NCI-H226 (cell line): Measurements from ENCODE around the gene DNAJC8.

Source experiments
- DNase-seq: peaks from one replicate; pipeline ENCODE4 v3.0.0-alpha.2; 2015

DNAJC8 gene

DNA sequence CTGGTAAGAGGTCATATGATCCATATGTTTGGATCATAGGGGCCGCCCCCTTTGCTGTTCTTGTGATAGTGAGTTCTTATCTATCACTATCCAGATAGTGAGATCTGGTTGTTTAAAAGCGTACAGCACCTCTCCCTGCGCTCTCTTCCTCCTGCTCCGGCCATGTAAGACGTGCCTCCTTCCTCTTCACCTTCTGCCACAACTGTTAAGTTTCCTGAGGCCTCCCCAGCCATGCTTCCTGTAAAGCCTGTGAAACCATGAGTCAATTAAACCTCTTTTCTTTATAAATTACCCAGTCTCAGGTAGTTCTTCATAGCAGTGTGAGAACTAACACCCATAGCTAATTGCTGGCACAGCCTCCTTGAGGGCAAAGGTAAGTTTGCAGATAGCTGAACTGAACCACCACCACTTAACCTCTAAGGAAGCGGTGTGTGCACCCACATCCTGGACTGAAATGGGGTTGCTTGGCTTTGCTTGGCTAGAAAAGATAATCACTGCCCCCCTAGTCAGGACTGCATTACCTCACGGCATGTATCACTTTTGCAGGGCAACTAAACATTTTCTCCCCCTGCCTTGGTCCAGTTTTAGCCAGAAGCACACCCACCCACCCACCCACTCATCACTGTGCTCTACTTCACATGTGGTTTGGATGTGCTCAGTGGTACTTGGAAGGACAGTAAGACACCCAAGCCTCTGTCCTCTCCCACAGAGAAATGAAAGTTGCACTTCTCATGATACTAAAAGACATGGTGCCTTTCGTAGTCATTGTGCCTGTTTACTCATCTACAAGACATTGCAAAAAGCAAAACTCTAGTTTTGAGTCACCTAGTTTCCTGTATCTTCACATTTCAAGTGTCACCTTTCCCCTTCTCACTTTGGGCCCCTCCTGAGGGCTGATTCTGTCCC, 33.2 kb downstream of the DNAJC8 start:
- DNase-seq, result no peak

DNA sequence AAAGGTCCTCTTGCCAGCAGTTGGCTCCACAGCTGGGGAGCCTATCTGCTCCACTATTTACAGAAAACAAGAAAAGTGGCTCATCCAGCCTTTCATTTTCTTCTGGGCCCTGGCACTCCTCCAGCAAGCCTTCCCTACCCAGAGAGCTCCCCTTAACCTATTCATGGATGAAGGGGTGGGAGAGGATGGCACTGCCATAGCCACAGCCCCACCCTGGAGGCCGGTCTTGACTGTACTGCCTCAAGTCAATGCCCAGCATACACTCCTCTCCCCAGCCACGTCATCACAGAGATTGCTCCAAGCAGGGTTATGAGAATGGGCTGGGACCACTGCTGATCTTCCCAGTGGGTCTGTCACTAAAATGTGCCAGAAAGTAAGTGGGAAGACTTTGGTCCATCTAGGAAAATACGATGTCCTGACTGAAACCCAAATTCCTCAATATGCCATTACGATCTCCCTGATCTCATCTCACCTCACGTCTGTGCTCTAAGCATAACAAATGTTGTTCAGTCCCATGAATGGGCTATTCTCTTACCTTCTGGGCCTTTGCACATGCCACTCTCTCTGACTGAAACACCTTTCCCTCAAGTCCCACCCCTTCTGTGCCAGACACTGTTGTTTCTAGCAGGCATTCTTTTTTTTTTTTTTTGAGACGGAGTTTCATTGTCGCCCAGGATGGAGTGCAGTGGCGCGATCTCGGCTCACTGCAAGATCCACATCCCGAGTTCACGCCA, 35.0 kb downstream of the DNAJC8 start:
- DNase-seq, result no peak

DNA sequence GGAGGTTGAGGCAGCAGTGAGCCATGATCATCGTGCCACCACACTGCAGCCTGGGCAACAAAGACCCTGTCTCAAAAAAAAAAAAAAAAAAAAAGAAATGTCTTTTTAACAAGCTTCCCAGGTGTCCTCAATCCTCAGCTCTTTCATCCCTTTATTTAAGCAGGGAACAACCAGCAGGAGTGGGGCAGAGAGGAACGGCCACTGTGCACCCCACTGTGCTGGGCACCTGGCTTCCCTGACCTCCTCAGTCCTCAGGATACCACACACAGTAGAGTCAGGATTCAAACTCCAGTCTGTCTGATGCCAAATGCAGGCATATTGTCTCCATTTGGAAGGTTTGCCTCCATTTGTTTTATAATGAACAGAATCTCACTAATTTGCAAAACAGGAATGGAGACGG, 36.5 kb downstream of the DNAJC8 start:
- DNase-seq, result no peak

DNA sequence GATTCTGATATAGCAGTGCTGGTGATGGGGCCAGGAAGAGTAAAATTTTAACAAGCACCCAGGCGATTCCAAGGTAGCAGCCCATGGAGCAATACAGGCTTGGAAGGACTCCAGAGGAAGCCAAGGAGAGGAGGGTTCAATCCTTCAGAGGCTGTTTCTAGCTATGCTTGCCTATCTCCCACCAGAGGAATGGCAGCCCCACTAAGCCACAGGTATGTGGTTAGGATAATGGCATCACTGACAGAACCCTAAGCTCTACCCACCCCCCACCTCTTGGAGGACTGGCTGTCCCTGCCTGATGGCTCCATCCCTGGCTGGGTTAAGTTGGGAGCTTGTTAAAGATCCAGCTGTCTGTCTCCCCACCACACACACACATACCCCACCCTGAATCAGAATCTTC, 37.0 kb downstream of the DNAJC8 start:
- DNase-seq, result peak; percentile 51

DNA sequence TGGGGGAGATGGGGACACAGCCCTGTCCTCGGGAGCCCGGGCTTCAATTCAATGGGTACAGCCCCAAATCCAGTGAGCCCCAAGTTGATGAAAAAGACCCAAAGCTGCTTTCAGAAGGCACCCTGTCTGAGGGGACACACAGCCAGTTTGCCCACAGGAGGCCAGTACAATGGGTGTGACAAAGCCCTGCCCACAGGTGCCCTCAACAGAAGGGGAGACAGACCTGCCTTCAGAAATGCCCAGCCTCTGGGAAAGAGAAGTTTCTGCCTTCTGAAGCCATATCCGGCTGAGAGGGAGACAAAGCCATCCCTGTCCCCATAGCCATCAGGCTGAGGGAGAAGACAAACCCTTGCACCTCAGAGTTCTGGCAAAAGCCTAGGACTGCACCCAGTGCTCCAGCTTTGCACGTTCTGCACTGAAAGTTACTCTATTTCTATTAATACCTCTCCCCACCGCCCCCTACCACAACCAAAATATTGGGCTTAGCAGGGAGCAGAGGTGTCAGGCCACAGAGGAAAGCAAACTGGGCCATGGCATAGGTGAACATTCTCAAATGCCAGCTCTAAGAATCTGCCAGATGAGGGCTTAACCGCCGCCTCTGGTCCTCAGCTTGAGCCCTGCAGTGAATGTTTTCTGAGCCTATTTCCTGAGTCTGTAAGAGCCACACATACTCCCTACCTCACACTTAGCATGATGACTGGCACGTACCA, 38.3 kb downstream of the DNAJC8 start:
- DNase-seq, result no peak

DNA sequence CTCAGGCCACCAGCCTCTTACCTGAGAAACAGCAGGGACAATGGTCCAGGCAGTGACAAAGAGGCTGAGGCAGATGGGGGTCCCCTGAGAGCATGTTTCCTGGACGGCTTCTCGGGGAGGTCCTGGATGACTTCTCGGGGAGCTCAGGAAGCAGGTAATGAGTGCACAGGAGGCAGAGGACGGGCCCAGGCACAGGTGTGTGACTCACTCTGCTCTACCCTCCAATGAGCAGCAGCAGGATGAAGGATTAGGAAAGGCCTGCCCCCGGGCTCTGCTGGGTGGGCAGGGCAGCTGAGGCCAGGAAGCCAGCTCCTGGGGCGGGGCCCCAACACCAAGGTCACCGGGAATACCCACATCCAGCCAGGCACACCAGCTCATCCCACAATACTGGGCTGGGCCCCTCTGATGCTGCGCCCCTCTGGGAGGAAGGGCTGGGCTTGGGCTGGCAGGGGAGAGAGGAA, 39.1 kb downstream of the DNAJC8 start:
- peak; percentile 60 for DNase-seq

DNA sequence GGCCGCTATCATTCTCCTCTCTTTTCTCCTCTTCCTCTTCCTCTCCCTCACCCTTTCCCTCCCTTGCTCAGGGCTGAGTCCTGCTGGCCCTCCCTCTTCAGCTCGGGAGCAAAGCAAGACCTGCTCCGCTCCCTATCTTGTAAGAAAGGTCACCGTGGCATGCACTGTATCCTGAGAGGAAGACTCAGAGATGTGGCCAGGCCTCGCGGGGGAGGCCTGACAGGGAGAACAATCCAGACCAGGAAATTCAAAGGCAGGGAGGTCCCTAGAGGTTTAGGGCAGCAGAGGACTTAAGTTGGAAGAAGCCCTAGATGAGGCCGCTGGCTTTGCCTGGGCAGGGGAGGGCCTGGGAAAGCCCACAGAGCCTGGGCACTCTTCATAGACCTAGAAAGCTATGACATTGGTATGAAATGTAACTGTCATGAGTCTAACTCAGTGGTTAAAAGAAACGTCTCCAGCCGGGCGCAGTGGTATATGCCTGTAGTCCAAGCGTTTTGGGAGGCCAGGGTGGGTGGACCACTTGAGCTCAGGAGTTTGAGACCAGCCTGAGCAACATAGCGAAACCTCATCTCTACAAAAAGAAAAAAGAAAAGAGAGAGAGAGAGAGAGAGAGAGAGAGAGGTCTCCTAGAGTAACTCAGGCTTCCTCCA, 41.7 kb downstream of the DNAJC8 start:
- DNase-seq, result no peak

DNA sequence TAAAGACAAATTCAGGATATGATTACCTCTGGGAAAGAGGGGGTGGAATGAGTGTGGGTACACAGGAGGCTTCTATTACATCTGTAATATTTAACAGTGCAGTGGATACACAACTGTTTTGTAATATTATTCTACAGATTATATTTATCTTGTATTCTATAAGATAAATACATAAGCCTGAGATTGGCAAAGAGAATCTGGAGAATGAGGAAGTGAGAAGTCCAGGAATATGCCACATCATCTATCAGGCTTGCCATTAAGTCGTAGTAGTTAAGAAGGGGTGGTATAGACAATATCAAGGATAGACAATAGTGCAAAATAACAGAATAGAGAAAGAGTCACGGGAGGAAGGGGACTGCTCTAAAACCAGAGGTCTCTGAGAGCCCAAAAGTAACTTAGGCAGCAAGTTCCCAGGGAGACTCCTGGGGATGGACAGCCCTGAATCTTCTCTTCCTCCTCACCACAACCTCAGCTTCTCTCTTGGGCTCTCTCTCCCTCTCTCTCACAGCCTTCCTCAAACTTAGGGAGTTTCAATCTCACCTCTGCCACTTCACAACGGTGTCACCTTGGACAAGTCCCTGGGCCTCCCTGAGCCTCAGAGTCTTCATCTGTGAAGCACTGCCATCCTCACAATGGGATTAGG, 42.4 kb downstream of the DNAJC8 start:
- no peak for DNase-seq

DNA sequence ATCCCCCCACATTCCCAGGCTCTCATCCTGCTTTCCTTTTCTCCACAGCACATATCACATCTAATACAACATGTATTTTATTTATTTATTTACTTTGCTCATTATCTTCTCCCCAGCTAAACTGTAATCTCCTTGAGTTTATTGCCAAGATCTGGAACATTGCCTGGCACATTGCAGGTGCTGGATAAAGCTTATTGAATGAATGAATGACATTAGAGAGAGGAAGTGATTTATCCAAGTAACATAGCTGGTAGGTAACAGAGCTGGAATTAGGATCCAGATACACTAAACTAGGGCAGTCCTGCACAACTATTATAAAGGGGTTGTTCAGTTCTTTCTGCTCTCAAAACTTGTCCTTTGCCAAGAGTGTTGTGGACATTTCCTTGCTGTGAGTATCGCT, 47.8 kb downstream of the DNAJC8 start:
- no peak for DNase-seq

DNA sequence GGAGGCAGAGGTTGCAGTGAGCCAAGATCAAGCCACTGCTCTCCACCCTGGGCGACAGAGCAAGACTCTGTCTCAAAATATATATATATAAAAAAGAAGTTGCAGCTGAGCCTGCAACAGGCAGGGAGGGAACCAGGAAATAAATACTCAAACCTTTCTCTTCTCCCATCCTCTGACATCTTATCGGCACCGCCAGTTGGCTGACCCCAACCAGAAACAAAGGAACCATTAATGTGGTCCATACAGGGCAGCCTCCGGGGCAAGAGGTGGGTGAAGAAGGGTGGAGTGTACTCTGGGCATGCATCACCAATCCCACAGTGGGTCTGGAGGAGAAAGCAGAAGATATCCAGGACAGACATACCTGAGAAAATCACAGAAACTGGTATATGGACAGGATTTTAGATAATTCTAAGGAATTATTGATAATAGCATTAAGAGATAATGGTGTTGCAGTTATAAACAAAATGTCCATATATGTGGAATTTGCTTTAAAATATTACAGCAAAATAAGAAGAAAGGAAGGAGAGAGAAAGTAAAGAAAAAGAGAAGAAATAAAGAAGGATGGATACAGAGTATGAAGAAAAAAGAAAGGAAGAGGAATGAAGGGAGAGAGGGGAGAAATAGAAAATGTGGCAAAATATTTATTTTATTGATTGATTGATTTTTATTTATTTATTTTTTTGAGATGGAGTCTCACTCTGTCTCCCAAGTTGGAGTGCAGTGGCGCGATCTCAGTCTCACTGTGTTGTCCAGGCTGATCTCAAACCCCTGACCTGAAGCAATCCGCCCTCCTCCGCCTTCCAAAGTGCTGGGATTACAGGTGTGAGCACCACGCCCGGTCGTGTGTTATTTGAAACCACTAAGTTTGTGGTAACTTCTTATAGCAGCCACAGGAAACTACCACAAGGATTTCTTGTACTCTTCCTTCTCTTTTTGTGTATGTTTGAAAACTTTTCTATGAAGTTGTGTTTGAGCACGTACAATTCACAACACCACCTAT, 52.2 kb downstream of the DNAJC8 start:
- no peak for DNase-seq

DNA sequence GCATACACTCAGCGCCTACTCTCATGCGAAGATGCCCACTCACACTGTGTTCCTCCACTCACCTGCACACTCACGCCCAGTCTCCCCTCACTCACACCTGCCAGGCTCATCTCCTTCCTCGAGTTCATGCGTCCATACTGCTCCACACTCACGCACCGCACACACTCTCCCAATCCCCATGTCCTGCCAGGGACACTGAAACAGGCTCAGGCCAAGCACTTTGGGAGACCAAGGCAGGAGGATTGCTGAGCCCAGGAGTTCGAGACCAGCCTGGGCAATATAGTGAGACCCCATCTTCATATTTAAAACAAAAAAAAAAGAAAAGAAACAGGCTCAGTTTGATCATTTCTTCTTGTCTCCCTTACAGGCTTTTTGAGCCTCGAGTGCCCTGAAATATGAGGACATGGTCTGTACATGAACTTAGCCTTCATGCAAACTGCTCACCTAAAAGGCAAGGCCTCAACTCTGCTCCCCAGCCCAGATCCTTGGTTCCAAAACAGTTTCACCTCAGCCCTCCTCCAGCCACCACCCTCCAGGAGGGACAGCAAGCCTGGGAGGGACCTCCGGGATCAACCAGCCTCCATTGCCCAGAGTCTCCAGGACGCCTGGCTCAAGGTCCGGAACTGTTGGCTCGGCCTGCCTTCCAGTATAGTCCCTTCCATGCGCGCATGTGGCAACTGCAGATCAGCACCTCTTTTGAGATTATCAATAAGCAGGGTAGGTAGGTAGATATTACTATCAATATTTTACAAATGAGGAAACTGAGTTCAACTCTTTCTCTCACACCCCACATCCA, 53.9 kb downstream of the DNAJC8 start:
- DNase-seq, result no peak

DNA sequence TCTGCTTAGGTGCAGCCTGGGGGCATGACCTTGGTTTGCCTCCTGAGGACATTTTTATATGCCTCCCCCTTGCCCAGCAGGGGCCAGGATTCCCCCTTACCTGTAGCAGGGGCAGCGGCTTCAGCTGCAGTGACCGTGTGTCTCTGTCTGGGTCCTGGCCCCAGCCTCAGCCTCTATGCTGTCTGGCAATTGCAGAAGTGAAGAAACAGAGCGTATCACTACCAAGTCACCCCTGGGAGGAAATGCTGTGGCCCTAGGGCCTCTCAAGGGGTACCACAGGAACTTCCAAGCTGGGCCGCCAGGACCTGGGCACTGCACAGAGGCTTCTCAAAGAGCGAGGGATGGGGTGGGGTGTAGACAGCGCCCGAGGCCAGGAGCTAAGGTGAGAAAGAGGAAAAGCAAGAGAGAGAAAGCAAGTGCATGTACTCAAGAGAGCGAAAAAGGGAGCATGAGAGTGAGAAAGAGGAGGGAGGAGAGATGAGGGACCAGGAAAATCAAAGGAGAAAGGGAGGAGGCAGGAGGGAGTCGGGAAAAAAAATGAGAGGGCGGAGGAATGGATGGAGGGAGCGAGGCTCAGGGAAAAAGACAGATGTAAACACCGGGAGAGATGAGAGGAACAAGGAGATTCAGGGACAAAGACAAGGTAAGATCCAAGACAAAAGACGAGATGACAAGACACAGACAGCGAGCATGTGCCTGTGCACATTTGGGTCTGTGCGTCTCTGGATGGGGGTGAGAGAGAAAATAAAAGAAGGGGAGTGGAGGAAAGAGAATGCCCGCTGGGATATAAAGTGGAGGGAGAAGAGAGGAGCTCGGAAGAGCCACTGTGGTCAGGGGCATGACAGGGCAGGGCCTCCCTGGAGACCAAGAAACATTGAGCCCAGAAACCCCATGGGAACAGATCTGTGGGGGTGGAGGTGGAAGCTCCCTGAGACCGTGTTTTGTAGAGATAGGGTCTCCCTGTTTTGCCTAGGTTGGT, 56.0 kb downstream of the DNAJC8 start, which contains the start of gene PTAFR:
TSS of gene PTAFR (minus strand) at position 199 of the 979 bp plus-strand sequence. CDS start 25,669 bp downstream, outside the sequence.
- DNase-seq, result no peak

DNA sequence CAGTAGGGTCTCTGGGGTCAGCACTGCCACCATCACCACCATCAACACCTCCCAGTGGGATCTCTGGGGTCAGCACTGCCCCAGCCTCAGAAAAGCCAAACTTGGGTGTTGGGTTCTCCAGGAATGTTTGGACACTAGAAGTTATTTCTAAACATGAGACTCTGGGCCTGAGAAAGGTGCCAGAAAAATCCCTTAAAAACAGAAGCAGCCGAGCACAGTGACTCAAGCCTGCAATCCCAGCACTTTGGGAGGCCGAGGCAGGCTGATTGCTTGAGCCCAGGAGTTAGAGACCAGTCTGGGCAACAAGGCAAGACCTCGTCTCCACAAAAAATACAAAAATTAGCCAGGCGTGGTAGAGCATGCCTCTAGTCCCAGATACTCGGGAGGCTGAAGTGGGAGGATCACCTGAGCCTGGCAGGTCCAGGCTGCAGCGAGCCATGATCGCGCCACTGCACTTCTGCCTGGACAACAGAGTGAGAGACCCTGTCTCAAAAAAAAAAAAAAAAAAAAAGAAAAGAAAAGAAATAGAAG, 56.8 kb downstream of the DNAJC8 start:
- DNase-seq, result no peak

DNA sequence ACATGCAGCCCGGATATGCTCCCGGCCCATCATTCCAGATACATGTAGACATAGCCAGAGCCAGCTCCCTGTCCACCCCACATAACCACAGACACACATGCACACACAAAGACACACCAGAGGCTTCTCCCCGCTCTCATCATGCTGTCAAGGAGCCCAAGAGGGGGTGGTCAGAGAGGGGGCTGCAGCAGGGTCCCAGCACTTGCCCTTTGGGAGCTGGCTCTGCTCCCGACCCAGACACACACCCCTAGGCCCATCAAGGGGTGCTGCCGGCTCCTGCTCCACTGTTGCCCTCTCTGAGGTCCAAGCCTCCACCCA, 58.9 kb downstream of the DNAJC8 start:
- DNase-seq, result no peak

DNA sequence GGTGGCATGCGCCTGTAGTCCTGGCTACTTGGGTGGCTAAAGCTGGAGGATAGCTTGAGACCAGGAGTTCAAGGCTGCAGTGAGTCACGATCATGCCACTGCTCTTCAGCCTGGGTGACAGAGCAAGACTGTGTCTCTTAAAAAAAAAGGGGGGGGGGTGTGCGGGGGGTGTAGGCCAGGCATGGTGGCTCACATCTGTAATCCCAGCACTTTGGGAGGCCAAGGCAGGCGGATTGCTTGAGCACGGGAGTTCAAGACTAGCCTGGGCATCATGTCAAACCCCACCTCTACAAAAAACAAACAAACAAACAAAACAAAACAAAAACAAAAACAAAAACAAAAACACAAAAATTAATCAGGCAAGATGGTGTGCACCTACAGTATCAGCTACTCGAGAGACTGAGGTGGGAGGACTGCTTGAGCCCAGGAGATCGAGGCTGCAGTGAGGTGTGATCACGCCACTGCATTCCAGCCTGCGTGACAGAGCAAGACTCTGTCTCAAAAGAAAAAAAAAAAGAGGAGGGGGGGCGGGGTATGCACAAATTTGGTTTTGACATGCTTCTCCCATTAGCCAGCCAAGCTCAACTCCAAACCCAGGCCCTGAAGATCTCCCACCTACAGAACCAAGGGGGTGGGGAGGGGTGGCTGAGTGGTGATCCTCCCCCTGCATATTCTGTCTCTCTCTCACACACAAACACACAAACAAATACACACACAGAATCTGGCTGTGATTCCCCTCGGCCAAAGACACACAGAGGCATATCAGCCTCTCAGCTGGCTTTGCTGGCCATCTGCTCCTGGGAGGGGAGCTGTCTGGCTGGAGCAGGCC, 59.5 kb downstream of the DNAJC8 start:
- no peak for DNase-seq

DNA sequence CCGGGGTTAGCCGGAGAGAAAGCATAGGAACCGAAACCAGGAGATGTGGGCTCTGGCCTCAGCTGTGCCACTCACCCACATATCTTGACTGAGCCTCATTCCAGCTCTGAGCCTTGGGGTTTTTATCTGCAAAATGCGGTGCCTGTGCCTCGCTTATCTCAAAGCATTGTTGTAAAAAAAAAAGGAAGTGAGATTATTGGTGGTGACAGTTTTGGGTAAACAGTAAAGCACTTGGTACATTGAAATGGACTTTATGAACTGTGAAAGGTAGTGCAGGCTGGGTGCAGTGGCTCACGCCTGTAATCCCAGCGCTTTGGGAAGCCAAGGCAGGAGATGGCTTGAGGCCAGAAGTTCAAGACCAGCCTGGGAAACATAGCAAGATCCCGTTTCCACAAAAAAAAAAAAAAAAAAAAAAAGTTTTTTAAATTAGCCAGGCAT, 60.1 kb downstream of the DNAJC8 start:
- no peak for DNase-seq

DNA sequence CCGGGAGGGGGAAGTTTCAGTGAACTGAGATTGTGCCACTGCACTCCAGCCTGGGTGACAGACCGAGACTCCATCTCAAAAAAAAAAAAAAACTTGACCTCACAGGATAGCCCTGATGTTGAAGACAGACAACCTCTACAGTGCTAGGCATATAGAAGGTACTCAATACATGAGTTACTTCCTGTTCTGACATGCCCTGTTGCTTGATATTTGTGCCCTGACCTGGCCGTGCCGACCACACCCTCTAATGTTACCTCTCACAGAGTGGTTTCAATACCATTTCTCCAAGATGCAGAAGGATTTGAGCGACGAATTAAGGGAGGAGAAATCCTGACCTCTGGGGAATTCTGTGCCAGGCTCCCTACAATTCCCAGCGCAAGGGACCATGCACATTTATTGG, 61.6 kb downstream of the DNAJC8 start:
- no peak for DNase-seq
